Mucosa of stomach (tissue), 1 donor: Measurements from ENCODE around the gene EIF5A.

Experiments used
- H3K27me3 ChIP-seq: one replicate; pipeline ENCODE4 v1.7.0; 2013; ENCODE audit warnings: mild to moderate bottlenecking, low read length; ENCODE audit not compliant: control insufficient read depth, insufficient read depth
- H3K36me3 ChIP-seq: one replicate; pipeline ENCODE4 v1.7.0; 2013; ENCODE audit warnings: low read length; ENCODE audit not compliant: control insufficient read depth, insufficient read depth
- H3K4me1 ChIP-seq: one replicate; pipeline ENCODE4 v1.7.0; 2013; ENCODE audit warnings: mild to moderate bottlenecking, low read length; ENCODE audit not compliant: control insufficient read depth, insufficient read depth
- H3K4me3 ChIP-seq: one replicate; pipeline ENCODE4 v1.7.0; 2013; ENCODE audit warnings: low read length
- H3K9ac ChIP-seq: one replicate; pipeline ENCODE4 v1.7.0; 2013; ENCODE audit warnings: mild to moderate bottlenecking, low read length, moderate library complexity
- H3K9me3 ChIP-seq: one replicate; pipeline ENCODE4 v1.7.0; 2013; ENCODE audit warnings: mild to moderate bottlenecking, low read length, moderate library complexity; ENCODE audit not compliant: control insufficient read depth
- donor health status: Pancreatic carcinoma.

Gene EIF5A

GRCh38 chr17:7279448-7279847 is 28.0 kb upstream of the EIF5A start:
- Histone ChIP-seq H3K4me1 (peaks cover 21% of the 10 kb centered on the region), H3K36me3 (no peaks in the 10 kb centered on the region), H3K9ac (no peak overlapping the region), H3K4me3 (no peak overlapping the region), H3K27me3 (peaks cover 41% of the 10 kb centered on the region), H3K9me3 (no peaks in the 10 kb centered on the region)

GRCh38 chr17:7280519-7281073 is 26.8 kb upstream of the EIF5A start:
- H3K4me3 ChIP-seq: peak overlapping the region; percentile 41
- peaks cover 43% of the 10 kb centered on the region for H3K27me3 ChIP-seq
- no peaks in the 10 kb centered on the region for H3K36me3 ChIP-seq
- H3K9me3 ChIP-seq: no peaks in the 10 kb centered on the region
- H3K4me1 ChIP-seq: peaks cover 21% of the 10 kb centered on the region
- H3K9ac ChIP-seq: peak overlapping the region; percentile 40

- peaks cover 43% of the 10 kb centered on the region for H3K27me3 ChIP-seq
- H3K4me1 ChIP-seq: peaks cover 21% of the 10 kb centered on the region
- no peaks in the 10 kb centered on the region for H3K36me3 ChIP-seq
- no peaks in the 10 kb centered on the region for H3K9me3 ChIP-seq
- H3K4me3 ChIP-seq: peak within 1 kb of the TSS; percentile 41
- H3K9ac ChIP-seq: peak within 1 kb of the TSS; percentile 40
These were observed 26.1 kb upstream of the EIF5A start, which contains the start of gene SLC2A4 for GRCh38 chr17:7281074-7281952. TSS of gene SLC2A4 (plus strand) at chr17:7281718. CDS start at chr17:7281935, 217 bp downstream.

GRCh38 chr17:7281953-7282751 is 25.3 kb upstream of the EIF5A start:
- Histone ChIP-seq H3K36me3 (no peaks in the 10 kb centered on the region), H3K27me3 (peaks cover 43% of the 10 kb centered on the region), H3K9ac (no peak overlapping the region), H3K4me1 (peaks cover 21% of the 10 kb centered on the region), H3K4me3 (no peak overlapping the region), H3K9me3 (no peaks in the 10 kb centered on the region)

GRCh38 chr17:7282752-7283321 is 24.6 kb upstream of the EIF5A start:
- Histone ChIP-seq H3K36me3 (no peaks in the 10 kb centered on the region), H3K9me3 (no peaks in the 10 kb centered on the region), H3K4me1 (peaks cover 21% of the 10 kb centered on the region), H3K4me3 (no peak overlapping the region), H3K27me3 (peaks cover 43% of the 10 kb centered on the region), H3K9ac (no peak overlapping the region)

- no peaks in the 10 kb centered on the region for H3K36me3 ChIP-seq
- H3K4me1 ChIP-seq: peaks cover 21% of the 10 kb centered on the region
- no peak overlapping the region for H3K9ac ChIP-seq
- H3K9me3 ChIP-seq: no peaks in the 10 kb centered on the region
- H3K27me3 ChIP-seq: peaks cover 43% of the 10 kb centered on the region
- no peak overlapping the region for H3K4me3 ChIP-seq
These were observed 23.8 kb upstream of the EIF5A start for GRCh38 chr17:7283471-7284216.

- Histone ChIP-seq H3K27me3 (peaks cover 43% of the 10 kb centered on the region), H3K9ac (no peak overlapping the region), H3K4me1 (peaks cover 21% of the 10 kb centered on the region), H3K36me3 (no peaks in the 10 kb centered on the region), H3K4me3 (no peak overlapping the region), H3K9me3 (no peaks in the 10 kb centered on the region)
These were observed 22.5 kb upstream of the EIF5A start for GRCh38 chr17:7284911-7285310.

- Histone ChIP-seq H3K9ac (no peak overlapping the region), H3K4me3 (no peak overlapping the region), H3K4me1 (peaks cover 16% of the 10 kb centered on the region), H3K27me3 (peaks cover 37% of the 10 kb centered on the region), H3K36me3 (no peaks in the 10 kb centered on the region), H3K9me3 (no peaks in the 10 kb centered on the region)
These were observed 21.7 kb upstream of the EIF5A start for GRCh38 chr17:7285679-7286078.

- H3K9me3 ChIP-seq: no peaks in the 10 kb centered on the region
- H3K36me3 ChIP-seq: no peaks in the 10 kb centered on the region
- H3K27me3 ChIP-seq: peaks cover 16% of the 10 kb centered on the region
- H3K4me3 ChIP-seq: no peak overlapping the region
- peaks cover 5% of the 10 kb centered on the region for H3K4me1 ChIP-seq
- H3K9ac ChIP-seq: no peak overlapping the region
These were observed 18.0 kb upstream of the EIF5A start for GRCh38 chr17:7289256-7290032.

- Histone ChIP-seq H3K4me1 (peaks cover 9% of the 10 kb centered on the region), H3K9me3 (no peaks in the 10 kb centered on the region), H3K9ac (no peak overlapping the region), H3K4me3 (no peak overlapping the region), H3K27me3 (peaks cover 14% of the 10 kb centered on the region), H3K36me3 (no peaks in the 10 kb centered on the region)
These were observed 17.3 kb upstream of the EIF5A start for GRCh38 chr17:7290166-7290565.

- Histone ChIP-seq H3K4me1 (peaks cover 12% of the 10 kb centered on the region), H3K4me3 (no peak overlapping the region), H3K36me3 (no peaks in the 10 kb centered on the region), H3K9me3 (no peaks in the 10 kb centered on the region), H3K9ac (no peak overlapping the region), H3K27me3 (peaks cover 14% of the 10 kb centered on the region)
These were observed 16.7 kb upstream of the EIF5A start for GRCh38 chr17:7290685-7291084.
